ENCODE data around the gene PPP2R2D.

GRCh38 chr10:131963811-131964210 is 63.0 kb downstream of the PPP2R2D start:
- no peak for TF ChIP-seq CTCF (IDR thresholded peaks at IDR 0.05)
- TF ChIP-seq ZFX (IDR thresholded peaks at IDR 0.05; ENCODE audit: borderline replicate concordance): no peak

Data from 22Rv1 (cell line).